Dendritic cell treated with granulocyte-macrophage colony-stimulating factor and Interleukin-4, amounts not matched to agents 40 ng/mL and 50 ng/mL, for 4 days (primary cell): Measurements from ENCODE around the gene ADORA1.

ENCODE experiments used
- H3K27ac Mint-ChIP-seq: one replicate; pipeline ENCODE4 v1.8.0; 2022; ENCODE audit warnings: mild to moderate bottlenecking, mixed read lengths
- H3K27me3 Mint-ChIP-seq: one replicate; pipeline ENCODE4 v1.8.0; 2022; ENCODE audit warnings: mild to moderate bottlenecking, mixed read lengths
- H3K36me3 Mint-ChIP-seq: one replicate; pipeline ENCODE4 v1.8.0; 2022; ENCODE audit warnings: low read depth, mixed read lengths
- H3K4me1 Mint-ChIP-seq: one replicate; pipeline ENCODE4 v1.8.0; 2022; ENCODE audit warnings: low read depth, mixed read lengths
- H3K4me3 Mint-ChIP-seq: one replicate; pipeline ENCODE4 v1.8.0; 2022; ENCODE audit warnings: mild to moderate bottlenecking, moderate library complexity, mixed read lengths
- H3K9me3 Mint-ChIP-seq: one replicate; pipeline ENCODE4 v1.8.0; 2022; ENCODE audit warnings: mixed read lengths
- intact Hi-C: fragments of 100-400 bp; cut with micrococcal nuclease; formaldehyde crosslinking; loops from one replicate; pipeline ENCODE4 v1.15.0; 2022

ADORA1 gene

DNA sequence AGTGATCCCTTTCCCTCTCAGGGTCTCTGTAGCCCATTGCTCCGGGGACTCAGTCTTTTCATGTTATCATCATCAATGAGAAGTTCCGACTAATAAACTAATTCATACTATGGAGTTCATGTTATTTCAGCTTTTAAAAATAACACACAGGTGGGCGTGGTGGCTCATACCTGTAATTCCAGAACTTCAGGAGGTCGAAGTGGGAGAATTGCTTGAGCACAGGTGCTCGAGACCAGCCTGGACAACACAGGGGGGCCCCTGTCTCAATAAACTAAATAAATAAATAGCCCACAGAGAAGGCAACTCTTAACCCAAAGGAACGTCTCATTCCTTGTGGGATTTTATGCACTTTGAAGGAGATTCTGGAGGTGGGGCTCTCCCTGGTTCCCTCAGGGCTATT, 33.6 kb downstream of the ADORA1 start:
- H3K9me3 Mint-ChIP-seq, result peaks cover 9% of the 10 kb centered on the region
- peaks cover 66% of the 10 kb centered on the region for H3K27me3 Mint-ChIP-seq
- H3K27ac Mint-ChIP-seq, result no peak overlapping the region
- H3K36me3 Mint-ChIP-seq, result no peaks in the 10 kb centered on the region
- intact Hi-C loops, result no loop called here
- no peak overlapping the region for H3K4me3 Mint-ChIP-seq
- H3K4me1 Mint-ChIP-seq, result peaks cover 35% of the 10 kb centered on the region

DNA sequence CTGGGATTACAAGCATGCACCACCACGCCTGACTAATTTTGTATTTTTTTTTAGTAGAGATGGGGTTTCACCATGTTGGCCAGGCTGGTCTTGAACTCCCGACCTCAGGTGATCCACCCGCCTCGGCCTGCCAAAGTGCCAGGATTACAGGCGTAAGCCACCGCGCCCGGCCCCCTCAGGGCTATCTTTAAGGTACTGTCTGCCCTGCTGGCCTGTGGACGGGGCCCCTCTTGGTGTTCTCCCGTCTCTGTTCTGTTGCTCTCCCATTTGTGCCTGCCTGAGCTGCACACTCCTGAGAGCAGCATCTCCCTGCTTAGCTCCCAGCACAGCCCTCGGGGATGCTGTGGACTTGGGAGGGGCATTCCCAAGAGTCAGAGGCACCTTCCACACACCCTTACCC, 34.2 kb downstream of the ADORA1 start:
- Mint-ChIP-seq H3K27ac (peak overlapping the region; percentile 35), H3K27me3 (peaks cover 69% of the 10 kb centered on the region), H3K9me3 (peaks cover 9% of the 10 kb centered on the region), H3K4me3 (no peak overlapping the region), H3K36me3 (no peaks in the 10 kb centered on the region), H3K4me1 (peaks cover 38% of the 10 kb centered on the region)
- intact Hi-C loops, result no loop called here

GRCh38 chr1:203162403-203162802, 34.9 kb downstream of the ADORA1 start:
- Mint-ChIP-seq H3K4me3 (no peak overlapping the region), H3K9me3 (peaks cover 9% of the 10 kb centered on the region), H3K27me3 (peaks cover 66% of the 10 kb centered on the region), H3K36me3 (no peaks in the 10 kb centered on the region), H3K4me1 (peaks cover 44% of the 10 kb centered on the region), H3K27ac (peak overlapping the region; percentile 35)
- intact Hi-C loops, result no loop called here

GRCh38 chr1:203163891-203164635, 36.5 kb downstream of the ADORA1 start:
- Mint-ChIP-seq H3K4me3 (no peak overlapping the region), H3K4me1 (peaks cover 48% of the 10 kb centered on the region), H3K27ac (no peak overlapping the region), H3K27me3 (peaks cover 63% of the 10 kb centered on the region), H3K9me3 (no peaks in the 10 kb centered on the region), H3K36me3 (no peaks in the 10 kb centered on the region)
- intact Hi-C loops, result no loop called here

- Mint-ChIP-seq H3K4me3 (no peak overlapping the region), H3K27ac (no peak overlapping the region), H3K27me3 (peaks cover 66% of the 10 kb centered on the region), H3K4me1 (peaks cover 48% of the 10 kb centered on the region), H3K9me3 (no peaks in the 10 kb centered on the region), H3K36me3 (no peaks in the 10 kb centered on the region)
- intact Hi-C loops, result no loop called here
These were observed 37.7 kb downstream of the ADORA1 start for GRCh38 chr1:203165101-203165799.

- peak overlapping the region; percentile 6 for H3K27ac Mint-ChIP-seq
- H3K27me3 Mint-ChIP-seq, result peaks cover 66% of the 10 kb centered on the region
- H3K36me3 Mint-ChIP-seq, result no peaks in the 10 kb centered on the region
- no peaks in the 10 kb centered on the region for H3K9me3 Mint-ChIP-seq
- peaks cover 48% of the 10 kb centered on the region for H3K4me1 Mint-ChIP-seq
- intact Hi-C loops, result no loop called here
- no peak overlapping the region for H3K4me3 Mint-ChIP-seq
These were observed 38.3 kb downstream of the ADORA1 start for GRCh38 chr1:203165800-203166161.

- Mint-ChIP-seq H3K9me3 (no peaks in the 10 kb centered on the region), H3K27me3 (peaks cover 63% of the 10 kb centered on the region), H3K27ac (peak overlapping the region; percentile 6), H3K4me3 (no peak overlapping the region), H3K4me1 (peaks cover 48% of the 10 kb centered on the region), H3K36me3 (no peaks in the 10 kb centered on the region)
- intact Hi-C loops, result no loop called here
These were observed 38.8 kb downstream of the ADORA1 start for GRCh38 chr1:203166192-203166940.

- H3K4me3 Mint-ChIP-seq, result no peak overlapping the region
- intact Hi-C loops, result no loop called here
- peaks cover 43% of the 10 kb centered on the region for H3K4me1 Mint-ChIP-seq
- no peak overlapping the region for H3K27ac Mint-ChIP-seq
- H3K27me3 Mint-ChIP-seq, result peaks cover 64% of the 10 kb centered on the region
- no peaks in the 10 kb centered on the region for H3K9me3 Mint-ChIP-seq
- no peaks in the 10 kb centered on the region for H3K36me3 Mint-ChIP-seq
These were observed 39.7 kb downstream of the ADORA1 start for GRCh38 chr1:203167026-203167912.

GRCh38 chr1:203167913-203168200, 40.3 kb downstream of the ADORA1 start:
- peaks cover 43% of the 10 kb centered on the region for H3K4me1 Mint-ChIP-seq
- no peaks in the 10 kb centered on the region for H3K9me3 Mint-ChIP-seq
- H3K36me3 Mint-ChIP-seq, result no peaks in the 10 kb centered on the region
- H3K27ac Mint-ChIP-seq, result no peak overlapping the region
- peaks cover 63% of the 10 kb centered on the region for H3K27me3 Mint-ChIP-seq
- H3K4me3 Mint-ChIP-seq, result no peak overlapping the region
- intact Hi-C loops, result no loop called here

DNA sequence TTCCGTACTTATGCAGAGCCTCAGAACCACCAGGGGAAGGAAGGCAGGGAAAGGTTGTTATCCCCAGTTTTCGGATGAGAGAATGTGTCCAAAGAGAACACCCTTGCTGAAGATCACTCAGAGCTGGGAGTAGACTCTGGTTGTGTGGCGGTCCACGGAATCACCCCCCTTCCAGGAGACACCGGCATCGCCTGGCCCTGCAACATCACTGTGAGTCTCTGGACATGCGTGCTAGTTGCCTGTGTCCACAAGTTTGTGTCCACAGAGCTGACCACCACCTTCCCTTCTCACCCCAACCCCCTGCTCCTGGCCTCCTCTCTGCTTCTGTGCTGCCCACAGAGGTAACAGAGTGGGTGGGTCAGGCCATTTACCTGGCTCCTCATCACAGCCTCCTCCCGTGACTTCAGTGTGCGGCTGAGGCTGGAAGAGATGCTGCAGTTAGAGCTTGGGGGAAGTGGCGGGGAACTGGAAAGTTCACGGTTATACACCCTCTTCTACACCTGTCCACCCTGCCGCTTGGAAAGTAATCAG, 40.8 kb downstream of the ADORA1 start:
- H3K9me3 Mint-ChIP-seq, result no peaks in the 10 kb centered on the region
- peaks cover 43% of the 10 kb centered on the region for H3K4me1 Mint-ChIP-seq
- H3K27ac Mint-ChIP-seq, result no peak overlapping the region
- H3K36me3 Mint-ChIP-seq, result no peaks in the 10 kb centered on the region
- peaks cover 63% of the 10 kb centered on the region for H3K27me3 Mint-ChIP-seq
- no peak overlapping the region for H3K4me3 Mint-ChIP-seq
- intact Hi-C loops, result no loop called here

- intact Hi-C loops, result no loop called here
- Mint-ChIP-seq H3K27ac (no peak overlapping the region), H3K9me3 (no peaks in the 10 kb centered on the region), H3K4me1 (peaks cover 36% of the 10 kb centered on the region), H3K27me3 (peaks cover 64% of the 10 kb centered on the region), H3K36me3 (no peaks in the 10 kb centered on the region), H3K4me3 (no peak overlapping the region)
These were observed 41.5 kb downstream of the ADORA1 start for GRCh38 chr1:203168991-203169390.

GRCh38 chr1:203169770-203170520, 42.4 kb downstream of the ADORA1 start:
- no peaks in the 10 kb centered on the region for H3K9me3 Mint-ChIP-seq
- no peak overlapping the region for H3K4me3 Mint-ChIP-seq
- no peak overlapping the region for H3K27ac Mint-ChIP-seq
- no peaks in the 10 kb centered on the region for H3K36me3 Mint-ChIP-seq
- H3K27me3 Mint-ChIP-seq, result peaks cover 62% of the 10 kb centered on the region
- H3K4me1 Mint-ChIP-seq, result peaks cover 33% of the 10 kb centered on the region
- intact Hi-C loops, result no loop called here
